ENCODE measurements around the gene DCC. TPM values are rescaled to one million over a fixed set of nuclear protein-coding genes. Genes with fewer than 3 reads are reported as not detected.

Gene DCC
- total and polyA plus RNA-seq, 2 donors (not counting 1 experiment from before 2014, with no cell fraction given): not detected

DNA sequence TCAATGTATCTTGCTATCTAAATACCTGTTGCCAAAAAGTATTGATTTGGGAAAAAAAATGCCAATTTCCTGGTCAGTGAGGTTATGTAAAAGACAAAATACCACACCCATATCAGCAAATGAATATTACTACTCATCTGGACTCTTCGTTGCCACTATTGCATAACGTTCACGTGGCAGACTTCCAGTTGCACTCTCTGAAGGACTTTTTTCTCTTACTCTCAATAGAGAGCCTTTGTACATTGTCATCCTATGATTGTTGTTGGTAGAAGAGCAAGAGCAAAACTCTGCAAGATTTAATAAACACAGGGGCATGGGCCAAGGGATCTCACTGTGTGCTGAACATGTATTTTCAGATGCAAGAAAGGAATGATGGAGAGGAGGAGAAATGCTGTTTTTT lies 1194.7 kb downstream of the DCC start:
- DNase-seq (no peak), ATAC-seq (ENCODE audit: low read depth) (no peak)
- CTCF ChIA-PET: no interaction called here
- Mint-ChIP-seq H3K4me3 (no peak overlapping the region), H3K9me3 (ENCODE audit: insufficient read depth) (no peaks in the 10 kb centered on the region), H3K4me1 (no peaks in the 10 kb centered on the region), H3K27ac (no peak overlapping the region), H3K27me3 (no peaks in the 10 kb centered on the region)
- H2AFZ ChIP-seq (ENCODE audit: insufficient read depth, low read depth, low read length, poor library complexity, severe bottlenecking): no peak overlapping the region
- no peaks in the 10 kb centered on the region for H3K36me3 ChIP-seq (replicated peaks in 1 of 2; ENCODE audit: control extremely low read depth in 1 of 2, control insufficient read depth in 1 of 2, extremely low read depth in 1 of 2, insufficient read depth in 2 of 2, low read length in 1 of 2)
- H3K27me3 ChIP-seq (replicated peaks in 1 of 4; ENCODE audit: control extremely low read depth in 1 of 4, control insufficient read depth in 3 of 4, insufficient read depth in 4 of 4, low read length in 3 of 4): no peaks in the 10 kb centered on the region
- WGBS (ENCODE audit: insufficient coverage): no CpG with 5 or more reads among the region's 3 CpGs
- no peaks in the 10 kb centered on the region for H3K9me3 ChIP-seq (ENCODE audit: control extremely low read depth in 1 of 3, control insufficient read depth in 2 of 3, insufficient read depth in 1 of 3, low read length in 2 of 3)
- no peaks in the 10 kb centered on the region for H4K20me1 ChIP-seq (ENCODE audit: control insufficient read depth, insufficient read depth, low read length, poor library complexity, severe bottlenecking)
- H3K9ac ChIP-seq (ENCODE audit: low read length): no peak overlapping the region
- H3K79me2 ChIP-seq (ENCODE audit: control insufficient read depth, insufficient read depth, low read length): no peaks in the 10 kb centered on the region
- intact Hi-C loops (cut with micrococcal nuclease): no loop called here
- H3K27ac ChIP-seq (ENCODE audit: low read length in 2 of 2): no peak overlapping the region
- H3K4me1 ChIP-seq (ENCODE audit: control insufficient read depth in 2 of 2, insufficient read depth in 2 of 2, low read length in 2 of 2): no peaks in the 10 kb centered on the region
- H3K4me2 ChIP-seq (replicated peaks; ENCODE audit: low read depth, low read length, poor library complexity, severe bottlenecking): no peak overlapping the region
- no peak overlapping the region for H3K4me3 ChIP-seq (ENCODE audit: control extremely low read depth in 1 of 5, extremely low read depth in 1 of 5, insufficient read depth in 1 of 5, low read depth in 2 of 5, low read length in 4 of 5)
- no peak for TF ChIP-seq EZH2 (IDR thresholded peaks at IDR 0.05; ENCODE audit: borderline replicate concordance, insufficient read depth, low read depth, low read length, poor library complexity, severe bottlenecking)
- TF ChIP-seq, protein P1, sequence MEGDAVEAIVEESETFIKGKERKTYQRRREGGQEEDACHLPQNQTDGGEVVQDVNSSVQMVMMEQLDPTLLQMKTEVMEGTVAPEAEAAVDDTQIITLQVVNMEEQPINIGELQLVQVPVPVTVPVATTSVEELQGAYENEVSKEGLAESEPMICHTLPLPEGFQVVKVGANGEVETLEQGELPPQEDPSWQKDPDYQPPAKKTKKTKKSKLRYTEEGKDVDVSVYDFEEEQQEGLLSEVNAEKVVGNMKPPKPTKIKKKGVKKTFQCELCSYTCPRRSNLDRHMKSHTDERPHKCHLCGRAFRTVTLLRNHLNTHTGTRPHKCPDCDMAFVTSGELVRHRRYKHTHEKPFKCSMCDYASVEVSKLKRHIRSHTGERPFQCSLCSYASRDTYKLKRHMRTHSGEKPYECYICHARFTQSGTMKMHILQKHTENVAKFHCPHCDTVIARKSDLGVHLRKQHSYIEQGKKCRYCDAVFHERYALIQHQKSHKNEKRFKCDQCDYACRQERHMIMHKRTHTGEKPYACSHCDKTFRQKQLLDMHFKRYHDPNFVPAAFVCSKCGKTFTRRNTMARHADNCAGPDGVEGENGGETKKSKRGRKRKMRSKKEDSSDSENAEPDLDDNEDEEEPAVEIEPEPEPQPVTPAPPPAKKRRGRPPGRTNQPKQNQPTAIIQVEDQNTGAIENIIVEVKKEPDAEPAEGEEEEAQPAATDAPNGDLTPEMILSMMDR (IDR thresholded peaks at IDR 0.05): no peak
- POLR2A ChIA-PET: no interaction called here

DNA sequence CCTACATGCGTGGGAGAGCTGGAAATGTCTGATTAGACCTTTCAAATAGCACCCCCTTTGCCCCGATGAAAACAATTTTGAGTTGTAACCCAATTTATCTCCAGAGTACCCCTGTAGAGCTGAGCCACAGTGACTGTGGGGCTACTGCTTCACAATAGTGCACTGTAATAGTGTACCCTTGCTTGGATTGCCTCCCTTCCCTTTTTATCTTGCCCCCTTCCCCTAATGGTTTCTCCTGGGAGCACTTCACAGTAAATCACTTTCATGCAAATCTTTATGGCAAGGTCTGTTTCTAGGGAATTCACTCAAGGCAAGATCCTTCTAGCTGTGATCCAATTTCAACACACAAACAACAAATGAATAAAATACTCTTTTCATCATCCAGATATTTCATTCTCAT lies 1196.9 kb downstream of the DCC start:
- ChIA-PET POLR2A (no interaction called here), CTCF (no interaction called here)
- Histone ChIP-seq H3K27me3 (replicated peaks in 1 of 4; ENCODE audit: control extremely low read depth in 1 of 4, control insufficient read depth in 3 of 4, insufficient read depth in 4 of 4, low read length in 3 of 4) (no peaks in the 10 kb centered on the region), H3K27ac (ENCODE audit: low read length in 2 of 2) (no peak overlapping the region), H4K20me1 (ENCODE audit: control insufficient read depth, insufficient read depth, low read length, poor library complexity, severe bottlenecking) (no peaks in the 10 kb centered on the region), H3K9ac (ENCODE audit: low read length) (no peak overlapping the region), H3K4me2 (replicated peaks; ENCODE audit: low read depth, low read length, poor library complexity, severe bottlenecking) (no peak overlapping the region), H3K36me3 (replicated peaks in 1 of 2; ENCODE audit: control extremely low read depth in 1 of 2, control insufficient read depth in 1 of 2, extremely low read depth in 1 of 2, insufficient read depth in 2 of 2, low read length in 1 of 2) (no peaks in the 10 kb centered on the region), H3K4me1 (ENCODE audit: control insufficient read depth in 2 of 2, insufficient read depth in 2 of 2, low read length in 2 of 2) (no peaks in the 10 kb centered on the region), H2AFZ (ENCODE audit: insufficient read depth, low read depth, low read length, poor library complexity, severe bottlenecking) (no peak overlapping the region), H3K9me3 (ENCODE audit: control extremely low read depth in 1 of 3, control insufficient read depth in 2 of 3, insufficient read depth in 1 of 3, low read length in 2 of 3) (no peaks in the 10 kb centered on the region), H3K79me2 (ENCODE audit: control insufficient read depth, insufficient read depth, low read length) (no peaks in the 10 kb centered on the region), H3K4me3 (ENCODE audit: control extremely low read depth in 1 of 5, extremely low read depth in 1 of 5, insufficient read depth in 1 of 5, low read depth in 2 of 5, low read length in 4 of 5) (no peak overlapping the region)
- TF ChIP-seq, protein P1 (IDR thresholded peaks at IDR 0.05): no peak
- TF ChIP-seq EZH2 (IDR thresholded peaks at IDR 0.05; ENCODE audit: borderline replicate concordance, insufficient read depth, low read depth, low read length, poor library complexity, severe bottlenecking): no peak
- no peak overlapping the region for H3K27ac Mint-ChIP-seq
- no peak for ATAC-seq (ENCODE audit: low read depth)
- WGBS (ENCODE audit: insufficient coverage): 94% methylated on average over 2 of the region's 2 CpGs
- intact Hi-C loops (cut with micrococcal nuclease): no loop called here
- no peaks in the 10 kb centered on the region for H3K4me1 Mint-ChIP-seq
- H3K4me3 Mint-ChIP-seq: no peak overlapping the region
- H3K9me3 Mint-ChIP-seq (ENCODE audit: insufficient read depth): no peaks in the 10 kb centered on the region
- H3K27me3 Mint-ChIP-seq: no peaks in the 10 kb centered on the region
- DNase-seq: no peak

All from B cell (primary cell).